Epithelial cell of esophagus (primary cell): ENCODE measurements around the gene RRAGC.
"Not testable (repeated sequence)": the region's sequence is repeated elsewhere in the genome, so short reads cannot be mapped to it uniquely, and the experiment has no call there.

Experiments
- DNase-seq: peaks from one replicate; pipeline ENCODE4 v3.0.0; 2010; ENCODE audit warnings: low read depth
- H3K4me3 ChIP-seq: 2 replicates; pipeline ENCODE4 v1.5.1; 2011; ENCODE audit warnings: mild to moderate bottlenecking, low read length, control low read depth
- TF ChIP-seq, protein P1 (sequence below): IDR thresholded peaks from 2 replicates; pipeline ENCODE4 v1.5.1; 2011; ENCODE audit warnings: low read depth, mild to moderate bottlenecking, low read length, control low read depth, inconsistent platforms; ENCODE audit not compliant: insufficient read depth; ENCODE audit errors: missing control alignments

RRAGC gene

GRCh38 chr1:38860454-38860795 is 853 bp upstream of the RRAGC start:
- TF ChIP-seq, protein P1, sequence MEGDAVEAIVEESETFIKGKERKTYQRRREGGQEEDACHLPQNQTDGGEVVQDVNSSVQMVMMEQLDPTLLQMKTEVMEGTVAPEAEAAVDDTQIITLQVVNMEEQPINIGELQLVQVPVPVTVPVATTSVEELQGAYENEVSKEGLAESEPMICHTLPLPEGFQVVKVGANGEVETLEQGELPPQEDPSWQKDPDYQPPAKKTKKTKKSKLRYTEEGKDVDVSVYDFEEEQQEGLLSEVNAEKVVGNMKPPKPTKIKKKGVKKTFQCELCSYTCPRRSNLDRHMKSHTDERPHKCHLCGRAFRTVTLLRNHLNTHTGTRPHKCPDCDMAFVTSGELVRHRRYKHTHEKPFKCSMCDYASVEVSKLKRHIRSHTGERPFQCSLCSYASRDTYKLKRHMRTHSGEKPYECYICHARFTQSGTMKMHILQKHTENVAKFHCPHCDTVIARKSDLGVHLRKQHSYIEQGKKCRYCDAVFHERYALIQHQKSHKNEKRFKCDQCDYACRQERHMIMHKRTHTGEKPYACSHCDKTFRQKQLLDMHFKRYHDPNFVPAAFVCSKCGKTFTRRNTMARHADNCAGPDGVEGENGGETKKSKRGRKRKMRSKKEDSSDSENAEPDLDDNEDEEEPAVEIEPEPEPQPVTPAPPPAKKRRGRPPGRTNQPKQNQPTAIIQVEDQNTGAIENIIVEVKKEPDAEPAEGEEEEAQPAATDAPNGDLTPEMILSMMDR, result no peak
- peak; percentile 13 for DNase-seq
- H3K4me3 ChIP-seq, result peak overlapping the region; percentile 65

GRCh38 chr1:38858833-38859560 is 575 bp downstream of the RRAGC start:
- peak overlapping the region; percentile 77 for H3K4me3 ChIP-seq
- TF ChIP-seq, protein P1, result no peak
- peak; percentile 94 for DNase-seq

DNA sequence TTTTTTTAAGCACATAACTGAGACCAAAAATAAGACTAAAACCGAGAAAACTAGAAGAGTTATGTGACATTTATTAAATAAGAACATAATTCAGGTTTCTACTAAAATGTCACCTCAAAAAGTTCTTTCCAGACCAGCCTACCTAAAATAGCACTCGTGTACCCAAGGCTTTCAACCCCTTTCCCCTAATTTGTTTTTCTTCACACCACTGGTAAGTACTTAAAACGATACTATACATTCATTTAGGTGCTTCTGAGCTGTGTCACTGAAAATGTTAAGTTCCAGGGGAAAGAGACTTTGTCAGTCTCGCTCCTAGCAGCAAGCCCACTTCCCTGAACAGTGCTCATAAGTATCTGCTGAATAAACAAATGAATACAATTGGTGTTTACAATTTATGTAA is 6.8 kb downstream of the RRAGC start:
- TF ChIP-seq, protein P1, result no peak
- DNase-seq, result no peak

DNA sequence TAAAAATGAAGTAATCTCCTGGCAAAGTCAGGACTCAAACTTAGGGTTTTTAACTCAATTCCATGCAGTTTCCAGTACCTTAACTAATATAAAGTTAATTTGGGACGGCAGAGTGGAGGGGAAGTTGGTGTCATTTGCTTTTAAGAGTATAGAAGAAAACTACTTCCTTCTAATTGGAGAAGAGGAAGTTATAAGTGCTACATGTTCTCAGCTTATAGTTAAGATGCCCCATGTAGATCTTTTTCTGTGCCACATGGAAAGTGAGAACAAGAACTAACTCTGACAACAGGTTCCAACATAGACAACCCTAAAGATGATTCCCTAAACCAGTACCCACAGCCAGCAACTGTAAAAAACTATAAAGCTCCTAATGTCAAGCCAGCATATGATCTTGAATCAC is 11.5 kb downstream of the RRAGC start:
- TF ChIP-seq, protein P1, result no peak
- no peak overlapping the region for H3K4me3 ChIP-seq
- DNase-seq, result no peak

More for the DNA sequence above, 6.8 kb downstream of the RRAGC start:
- no peak overlapping the region for H3K4me3 ChIP-seq

GRCh38 chr1:38846210-38846609 is 13.4 kb downstream of the RRAGC start:
- no peak overlapping the region for H3K4me3 ChIP-seq
- no peak for DNase-seq
- TF ChIP-seq, protein P1, result no peak

- not testable (repeated sequence) for DNase-seq
Measured at GRCh38 chr1:38845088-38845487, 14.5 kb downstream of the RRAGC start.

GRCh38 chr1:38840281-38840680 is 19.3 kb downstream of the RRAGC start:
- no peak for DNase-seq
- no peak overlapping the region for H3K4me3 ChIP-seq
- TF ChIP-seq, protein P1, result no peak

More at GRCh38 chr1:38845088-38845487, 14.5 kb downstream of the RRAGC start:
- not testable (repeated sequence) for H3K4me3 ChIP-seq
